Activated naive CD8-positive, alpha-beta T cell treated with anti-CD3 and anti-CD28 coated beads, Interleukin-2, amount 10 ng/mL, durations not matched to agents 7 days and 5 days (primary cell): ENCODE measurements around the gene LTA4H. TPM values are rescaled to one million over a fixed set of nuclear protein-coding genes. Genes with fewer than 3 reads are reported as not detected.

Experiments used
- ATAC-seq: fragments of 150-1000 bp; cut with Tn5 transposase; one replicate; pipeline ENCODE4 v1.10.0; 2021; ENCODE audit warnings: low read depth, moderate library complexity
- POLR2A ChIA-PET: fragments of 350-600 bp; sonication (Branson Sonifier 250); formaldehyde crosslinking; loops from one replicate; lab custom pipeline; 2021; ENCODE audit warnings: antibody characterized with exemption; lab: Charles Lee
- DNase-seq: peaks from one replicate; pipeline ENCODE4 v3.0.0; 2021
- H3K27ac Mint-ChIP-seq: one replicate; pipeline ENCODE4 v1.8.0; 2022; ENCODE audit warnings: mild to moderate bottlenecking, mixed read lengths
- H3K27me3 Mint-ChIP-seq: one replicate; pipeline ENCODE4 v1.8.0; 2022; ENCODE audit warnings: mild to moderate bottlenecking, moderate library complexity, mixed read lengths
- H3K36me3 Mint-ChIP-seq: one replicate; pipeline ENCODE4 v1.8.0; 2021; ENCODE audit warnings: mild to moderate bottlenecking, mixed read lengths
- H3K4me1 Mint-ChIP-seq: one replicate; pipeline ENCODE4 v1.8.0; 2021; ENCODE audit warnings: mixed read lengths
- H3K4me3 Mint-ChIP-seq: one replicate; pipeline ENCODE4 v1.8.0; 2022; ENCODE audit warnings: mild to moderate bottlenecking, moderate library complexity, mixed read lengths
- H3K9me3 Mint-ChIP-seq: one replicate; pipeline ENCODE4 v1.8.0; 2021; ENCODE audit warnings: mixed read lengths
- total RNA-seq, 2 experiments: library from RNA; stranded (reverse); gene quantifications; one replicate each; pipeline ENCODE4 v1.2.3, GENCODE V29; 2021

LTA4H gene
- total RNA-seq, 2 experiments from 2014 or later: 49.2 to 50.7 TPM

DNA sequence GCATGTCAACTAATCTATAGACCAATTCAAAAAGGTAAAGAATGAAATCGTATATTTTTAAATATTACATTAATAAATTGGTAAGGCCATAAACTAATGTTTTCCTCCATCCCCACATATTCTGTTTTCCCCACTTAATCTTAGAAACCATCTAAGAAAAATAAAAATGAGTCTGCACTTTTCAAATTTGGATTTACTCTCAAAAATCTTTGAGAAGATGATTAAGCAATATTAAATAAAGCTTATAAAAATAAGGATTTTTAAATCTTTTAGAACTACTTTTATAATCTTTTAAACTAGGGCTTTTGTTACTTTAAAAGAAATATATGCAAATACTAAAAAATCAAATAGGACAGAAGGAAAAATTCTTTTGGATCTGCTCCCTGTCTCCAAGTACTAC lies 28.7 kb downstream of the LTA4H start:
- no peak for ATAC-seq
- no peak overlapping the region for H3K4me3 Mint-ChIP-seq
- no peak overlapping the region for H3K27ac Mint-ChIP-seq
- no peak for DNase-seq
- POLR2A ChIA-PET: no interaction called here
- peaks cover 9% of the 10 kb centered on the region for H3K36me3 Mint-ChIP-seq
- no peaks in the 10 kb centered on the region for H3K9me3 Mint-ChIP-seq
- H3K4me1 Mint-ChIP-seq: no peaks in the 10 kb centered on the region
- no peaks in the 10 kb centered on the region for H3K27me3 Mint-ChIP-seq

DNA sequence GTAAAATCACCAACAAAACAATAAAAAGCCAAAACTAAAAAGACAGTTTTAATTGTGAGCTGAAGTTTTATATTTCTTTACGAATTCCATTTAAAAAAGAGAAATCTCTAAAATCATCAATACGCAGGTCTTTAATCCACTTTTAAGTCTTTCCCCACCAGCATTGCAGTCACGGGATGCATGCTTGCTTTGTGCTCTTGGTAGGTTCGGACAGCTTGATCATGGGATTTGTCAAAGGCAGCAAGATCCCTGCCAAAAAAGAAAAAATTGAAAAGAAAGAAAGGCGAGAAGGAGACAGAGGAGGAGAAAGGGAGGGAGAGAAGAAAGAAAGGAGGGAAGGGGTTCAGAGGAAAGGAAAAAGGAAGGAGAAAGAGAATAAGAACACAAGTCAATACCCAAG lies 34.5 kb downstream of the LTA4H start:
- DNase-seq (no peak), ATAC-seq (no peak)
- H3K9me3 Mint-ChIP-seq: no peaks in the 10 kb centered on the region
- H3K36me3 Mint-ChIP-seq: peaks cover 7% of the 10 kb centered on the region
- H3K27me3 Mint-ChIP-seq: no peaks in the 10 kb centered on the region
- POLR2A ChIA-PET: no interaction called here
- H3K4me3 Mint-ChIP-seq: no peak overlapping the region
- H3K27ac Mint-ChIP-seq: no peak overlapping the region
- peaks cover 7% of the 10 kb centered on the region for H3K4me1 Mint-ChIP-seq

DNA sequence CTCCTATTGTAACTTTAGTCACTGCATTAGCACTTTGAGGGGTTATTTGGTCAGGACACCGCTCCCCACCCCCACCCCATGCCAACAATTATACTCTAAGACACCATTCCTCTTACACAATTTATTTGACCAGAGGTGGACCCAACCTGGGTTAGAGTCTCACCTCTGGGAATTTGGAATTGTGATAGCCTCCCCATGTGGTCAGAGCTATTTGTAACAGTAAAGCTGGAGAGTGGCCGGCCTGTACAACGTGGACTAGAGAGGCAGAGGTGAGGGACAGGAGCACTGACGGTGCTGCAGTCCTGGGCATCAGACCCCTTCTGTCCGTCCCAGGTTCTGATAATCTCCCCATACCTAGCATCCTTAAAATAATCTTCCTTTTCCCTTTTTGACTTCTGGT lies 35.9 kb downstream of the LTA4H start:
- Mint-ChIP-seq H3K27me3 (no peaks in the 10 kb centered on the region), H3K27ac (no peak overlapping the region), H3K4me3 (no peak overlapping the region), H3K9me3 (no peaks in the 10 kb centered on the region), H3K36me3 (peaks cover 5% of the 10 kb centered on the region), H3K4me1 (peaks cover 7% of the 10 kb centered on the region)
- no peak for DNase-seq
- ATAC-seq: no peak
- POLR2A ChIA-PET: no interaction called here

DNA sequence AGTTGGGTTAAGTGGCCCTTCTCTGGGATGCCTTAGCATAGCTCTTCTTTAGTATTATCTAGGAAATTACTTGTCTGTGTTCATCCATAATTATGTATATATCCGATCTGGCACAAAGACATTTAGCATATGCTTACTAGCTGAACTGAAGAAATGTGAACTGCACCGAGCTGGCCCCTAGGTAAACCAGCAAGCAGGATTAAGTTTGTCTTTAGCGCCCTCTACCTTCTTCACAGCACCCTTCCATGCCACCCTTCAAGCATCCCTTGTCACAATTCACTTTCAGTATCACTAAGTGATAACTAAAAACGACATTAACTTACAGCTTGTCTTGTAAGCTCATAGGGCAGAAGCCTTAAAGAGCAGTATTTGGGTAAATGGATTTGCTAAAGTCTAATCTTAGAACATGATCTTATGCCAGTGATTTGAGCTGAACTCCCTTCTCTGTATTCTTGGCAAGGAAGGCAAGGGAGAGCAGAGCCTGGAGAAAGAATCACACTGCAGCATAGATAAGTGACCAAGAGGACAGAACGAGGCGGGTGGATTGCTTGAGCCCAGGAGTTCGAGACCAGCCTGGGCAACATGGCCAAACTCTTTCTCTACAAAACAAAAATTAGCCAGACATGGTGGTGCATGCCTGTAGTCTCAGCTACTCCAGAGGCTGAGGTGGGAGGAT lies 36.6 kb downstream of the LTA4H start:
- peaks cover 7% of the 10 kb centered on the region for H3K4me1 Mint-ChIP-seq
- peaks cover 5% of the 10 kb centered on the region for H3K36me3 Mint-ChIP-seq
- no peaks in the 10 kb centered on the region for H3K9me3 Mint-ChIP-seq
- H3K27me3 Mint-ChIP-seq: no peaks in the 10 kb centered on the region
- no peak overlapping the region for H3K4me3 Mint-ChIP-seq
- peak; percentile 98 for ATAC-seq
- no peak for DNase-seq
- no peak overlapping the region for H3K27ac Mint-ChIP-seq
- POLR2A ChIA-PET: no interaction called here

- peaks cover 7% of the 10 kb centered on the region for H3K4me1 Mint-ChIP-seq
- no peaks in the 10 kb centered on the region for H3K9me3 Mint-ChIP-seq
- ATAC-seq (no peak), DNase-seq (no peak)
- H3K4me3 Mint-ChIP-seq: no peak overlapping the region
- H3K27ac Mint-ChIP-seq: no peak overlapping the region
- H3K36me3 Mint-ChIP-seq: peaks cover 5% of the 10 kb centered on the region
- POLR2A ChIA-PET: no interaction called here
- H3K27me3 Mint-ChIP-seq: no peaks in the 10 kb centered on the region
These were observed 37.4 kb downstream of the LTA4H start for GRCh38 chr12:95997911-95998510.

- Mint-ChIP-seq H3K4me1 (peaks cover 7% of the 10 kb centered on the region), H3K27ac (peak overlapping the region; percentile 15), H3K4me3 (no peak overlapping the region), H3K9me3 (no peaks in the 10 kb centered on the region), H3K36me3 (peaks cover 3% of the 10 kb centered on the region), H3K27me3 (no peaks in the 10 kb centered on the region)
- ATAC-seq (no peak), DNase-seq (no peak)
- POLR2A ChIA-PET: no interaction called here
These were observed 38.1 kb downstream of the LTA4H start for GRCh38 chr12:95997276-95997675.

- H3K4me1 Mint-ChIP-seq: peaks cover 7% of the 10 kb centered on the region
- no peaks in the 10 kb centered on the region for H3K9me3 Mint-ChIP-seq
- no peak within 1 kb of the TSS for H3K27ac Mint-ChIP-seq
- DNase-seq (no peak), ATAC-seq (no peak)
- H3K4me3 Mint-ChIP-seq: no peak within 1 kb of the TSS
- H3K27me3 Mint-ChIP-seq: no peaks in the 10 kb centered on the region
- peaks cover 3% of the 10 kb centered on the region for H3K36me3 Mint-ChIP-seq
- POLR2A ChIA-PET: no interaction called here
These were observed 39.2 kb downstream of the LTA4H start, which contains the start of gene HAL for GRCh38 chr12:95996034-95996658. Gene HAL, minus strand, starts transcription at chr12:95996344. Its CDS starts 434 bp downstream, at chr12:95995910.

- peaks cover 7% of the 10 kb centered on the region for H3K4me1 Mint-ChIP-seq
- ATAC-seq: no peak
- no peak overlapping the region for H3K27ac Mint-ChIP-seq
- H3K9me3 Mint-ChIP-seq: no peaks in the 10 kb centered on the region
- H3K4me3 Mint-ChIP-seq: no peak overlapping the region
- POLR2A ChIA-PET: no interaction called here
- no peaks in the 10 kb centered on the region for H3K27me3 Mint-ChIP-seq
- no peak for DNase-seq
- H3K36me3 Mint-ChIP-seq: peaks cover 2% of the 10 kb centered on the region
These were observed 40.0 kb downstream of the LTA4H start for GRCh38 chr12:95995238-95996031.

- Mint-ChIP-seq H3K36me3 (peaks cover 2% of the 10 kb centered on the region), H3K4me1 (peaks cover 7% of the 10 kb centered on the region), H3K4me3 (no peak overlapping the region), H3K27me3 (no peaks in the 10 kb centered on the region), H3K27ac (no peak overlapping the region), H3K9me3 (no peaks in the 10 kb centered on the region)
- DNase-seq: no peak
- POLR2A ChIA-PET: no interaction called here
- no peak for ATAC-seq
These were observed 40.9 kb downstream of the LTA4H start for GRCh38 chr12:95994476-95994875.

GRCh38 chr12:95993907-95994306 lies 41.5 kb downstream of the LTA4H start:
- Mint-ChIP-seq H3K4me1 (peaks cover 6% of the 10 kb centered on the region), H3K36me3 (peaks cover 2% of the 10 kb centered on the region), H3K9me3 (no peaks in the 10 kb centered on the region), H3K27ac (no peak overlapping the region), H3K4me3 (no peak overlapping the region), H3K27me3 (no peaks in the 10 kb centered on the region)
- no peak for DNase-seq
- POLR2A ChIA-PET: no interaction called here
- no peak for ATAC-seq

DNA sequence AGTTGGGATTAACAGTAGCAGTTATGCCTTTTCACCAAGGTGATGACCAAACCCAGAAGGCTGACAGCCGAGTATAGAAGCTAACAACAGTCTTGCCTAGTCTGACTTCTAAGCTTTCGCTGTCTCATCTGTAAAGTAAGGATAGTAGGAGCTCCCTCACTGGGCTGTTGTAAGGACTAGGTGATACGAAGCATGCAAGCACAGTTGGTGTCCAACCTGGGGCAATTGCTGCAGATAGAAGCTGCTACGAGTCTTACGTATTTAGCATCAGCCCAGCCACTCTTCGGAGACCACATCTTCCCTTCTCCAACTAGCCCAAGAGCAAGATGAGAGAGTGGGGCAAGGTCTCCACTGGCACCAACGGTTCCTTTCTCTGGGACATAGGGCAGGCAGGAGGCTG lies 45.3 kb downstream of the LTA4H start:
- POLR2A ChIA-PET: interaction anchor here (0.5 kb wide), 1 partner anchor 25 kb away, joined by 3 read pairs; no protein-coding TSS in a partner anchor
- H3K4me1 Mint-ChIP-seq: peaks cover 2% of the 10 kb centered on the region

GRCh38 chr12:95989504-95990123 lies 45.8 kb downstream of the LTA4H start:
- Mint-ChIP-seq H3K27me3 (no peaks in the 10 kb centered on the region), H3K4me1 (peaks cover 2% of the 10 kb centered on the region), H3K9me3 (no peaks in the 10 kb centered on the region), H3K27ac (no peak overlapping the region), H3K4me3 (no peak overlapping the region), H3K36me3 (no peaks in the 10 kb centered on the region)
- POLR2A ChIA-PET: interaction anchor here (0.5 kb wide), 1 partner anchor 24 kb away, joined by 3 read pairs; no protein-coding TSS in a partner anchor
- no peak for DNase-seq
- no peak for ATAC-seq

More for the DNA sequence above, 45.3 kb downstream of the LTA4H start:
- no peaks in the 10 kb centered on the region for H3K27me3 Mint-ChIP-seq
- no peaks in the 10 kb centered on the region for H3K9me3 Mint-ChIP-seq
- no peaks in the 10 kb centered on the region for H3K36me3 Mint-ChIP-seq
- H3K4me3 Mint-ChIP-seq: no peak overlapping the region
- ATAC-seq (no peak), DNase-seq (no peak)
- no peak overlapping the region for H3K27ac Mint-ChIP-seq
